Measurements from ENCODE around the gene CYSLTR2. TPM values are rescaled to one million over a fixed set of nuclear protein-coding genes. Genes with fewer than 3 reads are reported as not detected.

The CYSLTR2 gene, protein sequence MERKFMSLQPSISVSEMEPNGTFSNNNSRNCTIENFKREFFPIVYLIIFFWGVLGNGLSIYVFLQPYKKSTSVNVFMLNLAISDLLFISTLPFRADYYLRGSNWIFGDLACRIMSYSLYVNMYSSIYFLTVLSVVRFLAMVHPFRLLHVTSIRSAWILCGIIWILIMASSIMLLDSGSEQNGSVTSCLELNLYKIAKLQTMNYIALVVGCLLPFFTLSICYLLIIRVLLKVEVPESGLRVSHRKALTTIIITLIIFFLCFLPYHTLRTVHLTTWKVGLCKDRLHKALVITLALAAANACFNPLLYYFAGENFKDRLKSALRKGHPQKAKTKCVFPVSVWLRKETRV
- total RNA-seq (2022; extraction: Qiagen RNA extraction; ENCODE audit: low read depth) = not detected in 5 replicates

DNA sequence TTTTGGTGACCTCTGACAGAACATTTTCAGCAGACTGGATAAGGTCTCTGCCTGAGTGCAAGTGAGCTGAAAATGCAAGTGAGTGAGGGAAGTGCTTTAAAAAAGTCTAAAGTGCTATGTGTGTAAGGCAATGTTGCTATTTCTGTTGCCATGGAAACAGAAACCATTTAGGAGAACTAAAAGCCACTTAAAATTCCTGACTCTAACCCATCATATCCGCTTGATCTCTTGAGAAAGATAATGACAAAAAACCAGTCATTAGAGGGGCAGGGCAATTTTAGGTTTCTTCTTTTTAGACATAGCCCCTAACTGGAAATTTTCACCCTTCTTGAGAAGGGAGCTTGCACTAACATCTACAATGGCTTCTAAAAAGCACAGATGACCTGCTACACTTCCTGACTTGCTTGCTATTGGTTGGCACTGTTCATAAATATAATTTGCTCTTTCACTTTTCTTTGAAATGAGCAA, at the start of gene CYSLTR2:
Gene CYSLTR2 (plus strand): TSS at position 458 of the 468 bp plus-strand sequence. CDS start 52,889 bp downstream, outside the sequence.

Other genes with a start within 250 kb of the CYSLTR2 start
- 0.18 to 1.5 TPM (median 0.82 TPM) in 5 replicates for gene LPAR6, start 240.8 kb upstream of the CYSLTR2 start, total RNA-seq (2022; extraction: Qiagen RNA extraction; ENCODE audit: low read depth)
- 1.1 to 1.4 TPM (median 1.2 TPM) in 5 replicates for gene RCBTB2, start 120.8 kb upstream of the CYSLTR2 start, total RNA-seq (2022; extraction: Qiagen RNA extraction; ENCODE audit: low read depth)

All from A549 treated with RU486 at 1 μM for 4 hours (cell line).